GM13977 (cell line): ENCODE results near the gene ASAP3.

Source experiments
- DNase-seq: peaks from one replicate; pipeline ENCODE4 v3.0.0; 2012; ENCODE audit warnings: low spot score
- in situ Hi-C: fragments of 300-500 bp; cut with MboI; formaldehyde crosslinking; loops from one replicate; pipeline ENCODE4 v1.12.0; 2022; ENCODE audit warnings: low sequenced_read_pairs, low pct_unique_long_range_greater_than_20kb, mixed read lengths, inconsistent platforms; ENCODE audit not compliant: unreplicated experiment
- TF ChIP-seq, protein P1 (sequence below): IDR thresholded peaks from 2 replicates; pipeline ENCODE4 v1.5.1; 2012; ENCODE audit warnings: mild to moderate bottlenecking, control low read depth; ENCODE audit not compliant: insufficient read depth; ENCODE audit errors: extremely low read depth, missing control alignments

ASAP3 gene

DNA sequence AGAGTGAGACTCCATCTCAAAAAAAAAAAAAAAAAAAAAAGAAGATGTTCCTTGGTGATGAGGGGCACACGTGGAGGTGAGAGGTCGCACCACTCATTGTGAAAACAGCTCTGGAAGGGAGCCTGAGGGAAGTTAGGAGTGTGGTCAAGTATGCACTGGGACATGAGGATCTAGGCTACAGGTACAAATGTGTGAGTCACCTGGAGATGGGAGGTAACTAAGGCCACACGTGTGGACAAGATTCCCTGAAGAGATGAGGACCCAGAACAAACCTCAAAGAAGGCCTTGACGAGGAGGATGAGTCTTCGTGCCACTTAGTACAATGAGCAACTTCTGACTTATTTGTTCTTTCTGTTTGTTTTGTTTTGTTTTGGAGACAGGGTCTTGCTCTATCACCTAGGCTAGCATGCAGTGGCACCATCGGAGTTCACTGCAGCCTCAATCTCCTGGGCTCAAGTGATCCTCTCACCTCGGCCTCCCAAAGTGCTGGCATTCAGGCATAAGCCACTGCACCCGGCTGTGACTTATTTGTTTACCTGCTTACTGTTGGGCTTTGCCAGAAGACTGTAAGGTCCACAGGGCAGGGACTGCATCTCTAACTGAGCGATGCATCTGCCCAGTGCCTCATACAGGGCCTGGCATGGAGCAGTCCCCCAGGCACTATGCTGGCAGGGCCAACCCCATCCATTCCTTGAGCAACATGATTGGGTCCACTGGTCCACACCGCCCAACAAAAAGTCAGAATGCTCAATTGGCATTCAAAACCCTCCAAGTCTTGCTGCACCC lies 6.4 kb downstream of the ASAP3 start:
- TF ChIP-seq, protein P1, sequence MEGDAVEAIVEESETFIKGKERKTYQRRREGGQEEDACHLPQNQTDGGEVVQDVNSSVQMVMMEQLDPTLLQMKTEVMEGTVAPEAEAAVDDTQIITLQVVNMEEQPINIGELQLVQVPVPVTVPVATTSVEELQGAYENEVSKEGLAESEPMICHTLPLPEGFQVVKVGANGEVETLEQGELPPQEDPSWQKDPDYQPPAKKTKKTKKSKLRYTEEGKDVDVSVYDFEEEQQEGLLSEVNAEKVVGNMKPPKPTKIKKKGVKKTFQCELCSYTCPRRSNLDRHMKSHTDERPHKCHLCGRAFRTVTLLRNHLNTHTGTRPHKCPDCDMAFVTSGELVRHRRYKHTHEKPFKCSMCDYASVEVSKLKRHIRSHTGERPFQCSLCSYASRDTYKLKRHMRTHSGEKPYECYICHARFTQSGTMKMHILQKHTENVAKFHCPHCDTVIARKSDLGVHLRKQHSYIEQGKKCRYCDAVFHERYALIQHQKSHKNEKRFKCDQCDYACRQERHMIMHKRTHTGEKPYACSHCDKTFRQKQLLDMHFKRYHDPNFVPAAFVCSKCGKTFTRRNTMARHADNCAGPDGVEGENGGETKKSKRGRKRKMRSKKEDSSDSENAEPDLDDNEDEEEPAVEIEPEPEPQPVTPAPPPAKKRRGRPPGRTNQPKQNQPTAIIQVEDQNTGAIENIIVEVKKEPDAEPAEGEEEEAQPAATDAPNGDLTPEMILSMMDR, result no peak
- no peak for DNase-seq
- in situ Hi-C loops, result no loop called here

DNA sequence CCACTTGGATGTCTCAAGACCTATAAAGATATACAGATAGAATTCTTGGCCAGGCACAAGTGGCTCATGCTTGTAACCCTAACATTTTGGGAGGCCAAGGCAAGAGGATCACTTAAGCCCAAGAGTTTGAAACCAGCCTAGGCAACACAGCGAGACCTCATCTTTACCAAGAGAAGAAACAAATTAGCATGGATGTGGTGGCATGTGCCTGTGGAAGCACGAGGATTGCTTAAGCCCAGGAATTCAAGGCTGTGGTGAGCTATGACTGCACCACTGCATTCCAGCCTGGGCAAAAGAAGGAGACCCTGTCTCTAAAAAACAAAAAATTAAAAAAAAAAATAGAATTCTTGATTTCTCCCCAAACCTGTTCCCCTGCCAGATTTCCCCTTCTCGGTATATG lies 8.3 kb downstream of the ASAP3 start:
- TF ChIP-seq, protein P1, result no peak
- no peak for DNase-seq
- in situ Hi-C loops, result no loop called here

DNA sequence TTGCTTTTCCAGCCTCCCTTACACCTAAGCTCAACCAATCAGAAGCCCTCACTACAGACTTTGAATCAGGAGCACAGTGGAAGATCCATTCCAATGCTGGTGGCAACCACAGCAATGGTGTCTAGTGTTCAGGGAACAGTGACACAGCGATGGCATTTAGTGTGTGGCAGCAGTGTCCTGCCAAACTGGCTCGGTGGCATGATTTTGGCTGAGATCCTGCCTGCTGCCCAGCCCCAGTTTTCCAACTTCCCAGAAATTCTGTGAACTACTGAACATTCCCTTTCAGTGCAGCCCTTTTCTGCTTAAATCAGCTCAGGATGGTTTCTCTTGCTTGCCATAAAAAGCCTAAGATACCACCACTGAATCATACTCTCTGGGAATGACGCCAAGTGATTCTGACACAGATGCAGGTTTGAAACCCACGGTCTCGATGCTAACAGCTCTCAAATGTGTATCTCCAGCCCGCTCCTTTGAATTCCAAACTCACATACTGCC lies 8.8 kb downstream of the ASAP3 start:
- in situ Hi-C loops, result no loop called here
- no peak for DNase-seq
- TF ChIP-seq, protein P1, result no peak

DNA sequence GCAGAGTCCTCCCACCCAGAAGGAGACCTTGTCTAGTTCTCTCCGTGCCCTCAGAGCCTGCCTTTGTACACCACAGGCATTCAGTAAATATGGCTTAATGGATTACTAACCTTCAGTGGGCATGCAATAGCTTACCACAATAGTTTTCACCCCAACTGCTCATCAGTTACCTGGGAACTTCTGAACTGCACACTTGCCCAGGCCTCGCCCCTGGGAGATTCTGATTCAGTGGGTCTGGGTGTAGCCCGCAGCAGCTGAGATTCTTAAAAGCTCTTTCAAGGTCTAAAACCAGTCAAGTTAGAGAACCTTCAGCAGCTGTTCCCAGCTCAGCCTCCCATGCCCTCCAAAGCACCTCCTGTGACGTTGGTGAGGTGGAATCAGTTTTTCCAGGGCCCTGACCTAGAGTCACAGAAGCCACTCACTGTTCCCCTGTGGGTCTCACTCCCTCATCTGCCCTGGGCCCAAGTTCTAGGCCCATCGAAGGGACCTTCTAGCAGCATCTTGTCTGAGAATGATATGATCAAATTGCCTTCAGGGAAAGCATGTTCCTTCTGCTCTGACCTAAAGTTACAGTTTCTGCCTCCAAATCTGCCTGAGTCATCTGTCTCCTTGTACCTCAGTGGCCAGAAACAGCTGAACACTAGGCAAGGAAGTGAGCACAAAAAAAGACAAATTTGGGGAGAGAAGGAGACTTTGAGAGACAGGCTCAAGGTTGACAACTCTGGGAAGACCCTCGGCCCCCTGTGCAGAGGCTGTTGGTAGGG lies 10.8 kb downstream of the ASAP3 start:
- in situ Hi-C loops, result no loop called here
- no peak for DNase-seq
- TF ChIP-seq, protein P1, result no peak

DNA sequence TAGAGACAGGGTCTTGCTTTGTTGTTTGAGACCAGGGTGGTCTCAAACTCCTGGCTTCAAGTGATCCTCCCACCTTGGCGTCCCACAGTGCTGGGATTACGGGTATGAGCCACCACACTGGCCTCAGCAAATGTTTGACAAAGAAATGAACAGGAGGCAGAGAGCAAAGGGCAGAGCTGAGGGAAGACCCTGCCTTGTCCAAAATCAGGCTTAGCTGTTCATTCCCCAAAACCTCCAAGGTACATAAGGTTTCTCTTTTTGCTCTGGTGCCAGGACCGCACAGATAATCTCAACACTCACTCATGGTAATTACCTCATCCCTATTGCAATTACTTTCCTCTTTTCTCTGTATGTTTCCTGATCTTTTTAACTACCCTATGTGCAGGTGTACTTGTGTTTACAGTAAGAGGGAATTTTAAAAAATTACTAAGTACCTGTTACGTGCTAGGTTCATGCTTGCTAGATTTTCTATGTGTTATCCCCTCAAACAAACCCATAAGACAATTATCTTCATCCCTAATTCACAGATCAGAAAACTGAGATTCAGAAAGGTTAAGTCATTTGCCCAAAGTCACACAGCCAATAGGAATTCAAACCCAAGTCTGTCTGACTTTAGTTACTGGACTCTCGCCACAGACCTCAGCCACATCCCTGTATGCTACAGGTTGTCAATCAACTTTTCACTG lies 11.5 kb downstream of the ASAP3 start:
- in situ Hi-C loops, result no loop called here
- no peak for DNase-seq
- TF ChIP-seq, protein P1, result no peak

DNA sequence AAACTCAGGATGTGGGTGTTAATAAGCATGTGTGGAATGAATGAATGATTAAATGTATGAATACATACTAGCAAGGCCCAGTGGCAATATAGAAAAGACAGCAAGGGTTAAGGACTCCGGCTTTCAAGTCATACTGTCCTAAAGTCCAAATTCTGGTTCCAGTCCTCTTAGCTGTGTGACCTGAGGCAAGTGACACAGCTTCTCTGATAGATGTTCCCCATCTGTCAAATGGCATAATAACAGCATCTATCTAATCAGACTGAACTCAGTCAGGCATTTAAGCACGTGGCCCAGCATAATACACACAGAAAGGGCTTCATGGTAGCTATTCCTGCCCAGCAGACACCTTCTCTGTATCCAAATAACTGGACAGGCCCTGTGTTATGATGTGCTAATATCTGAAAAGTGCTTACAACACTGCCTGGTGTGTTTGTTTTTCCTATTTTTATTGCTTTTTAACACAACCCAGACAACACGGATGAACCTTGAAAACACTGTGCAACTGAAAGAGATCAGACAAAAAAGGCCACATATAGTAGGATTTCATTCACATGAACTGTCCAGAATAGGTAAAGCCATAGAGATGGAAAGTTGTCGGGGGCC lies 12.4 kb downstream of the ASAP3 start:
- TF ChIP-seq, protein P1, result no peak

More for the DNA sequence above, 12.4 kb downstream of the ASAP3 start:
- DNase-seq, result no peak
- in situ Hi-C loops, result no loop called here
